ENCODE data around the gene PREPL.

Gene PREPL

DNA sequence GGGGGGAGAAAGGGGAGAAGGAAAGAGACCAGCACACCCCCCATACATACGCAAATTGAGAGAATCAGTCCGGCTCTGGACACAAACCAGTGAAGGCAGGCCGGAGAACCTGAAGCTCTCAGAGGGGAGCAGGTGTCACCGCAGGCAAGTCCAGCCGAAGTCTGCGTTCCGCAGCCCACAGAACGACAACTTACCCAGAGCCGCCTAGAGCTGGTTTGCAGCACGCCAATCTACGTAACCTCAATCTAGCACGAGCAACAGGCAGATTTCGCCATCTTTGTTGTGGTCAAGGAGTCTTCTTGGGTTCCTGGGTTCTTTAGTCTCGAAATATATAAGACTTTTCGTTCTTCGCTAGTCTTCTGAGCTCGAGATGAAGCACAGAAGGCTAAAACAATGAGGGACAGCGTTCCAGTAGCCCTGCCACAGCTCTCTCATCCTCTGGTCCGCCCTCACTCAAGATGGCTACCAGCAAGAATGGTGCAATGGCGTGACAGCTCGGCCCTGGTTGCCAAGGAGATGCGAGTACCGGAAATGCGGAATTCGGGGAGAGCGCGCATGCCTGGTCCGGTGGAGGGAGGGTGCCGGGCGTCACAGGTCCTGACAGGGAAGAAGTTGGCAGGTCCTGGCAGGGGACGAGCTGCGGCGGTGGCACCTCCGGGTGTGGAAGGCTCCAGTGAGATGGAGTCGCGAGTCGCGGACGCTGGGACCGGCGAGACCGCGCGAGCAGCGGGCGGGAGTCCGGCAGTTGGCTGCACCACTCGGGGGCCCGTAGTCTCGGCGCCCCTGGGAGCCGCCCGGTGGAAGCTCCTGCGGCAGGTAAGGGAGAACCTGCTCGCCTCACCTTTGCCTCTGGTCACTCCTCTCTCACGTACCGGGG, at the start of gene PREPL, which contains the start of gene CAMKMT:
PREPL (minus strand) TSS at position 165 of the 877 bp plus-strand sequence. CDS start 15,152 bp downstream, outside the sequence.
CAMKMT (plus strand) TSS at position 618 of the 877 bp plus-strand sequence.
- Histone ChIP-seq H3K4me3 (ENCODE audit: low read depth, low read length) (peak within 1 kb of the TSS; percentile 68), H3K36me3 (ENCODE audit: control insufficient read depth in 2 of 2, insufficient read depth in 1 of 2, low read length in 2 of 2) (no peaks in the 10 kb centered on the region), H3K9me3 (ENCODE audit: control insufficient read depth, insufficient read depth, low read depth, low read length) (no peaks in the 10 kb centered on the region), H3K4me1 (ENCODE audit: control insufficient read depth, insufficient read depth, low read length) (peaks cover 6% of the 10 kb centered on the region; the same call in 1 of the 2 replicates), H3K27ac (ENCODE audit: extremely low read depth, low read depth, low read length) (peak within 1 kb of the TSS; percentile 97)
- CTCF ChIA-PET = interaction anchor here (0.6 to 1.4 kb wide), 8 partner anchors 9 to 1478 kb away, joined by 3 to 5 read pairs (median 3); no protein-coding TSS in a partner anchor
- POLR2A ChIA-PET = interaction anchor here (0.6 to 2.0 kb wide), 13 partner anchors 10 to 1749 kb away, joined by 3 to 19 read pairs (median 4); partner anchors contain the start of gene PPM1B
- TF ChIP-seq HOXA7 (CRISPR knock-in tag; IDR thresholded peaks at IDR 0.05; ENCODE audit: borderline replicate concordance) (no peak), ZFP3 (tag by site-specific recombination; IDR thresholded peaks at IDR 0.05; ENCODE audit: low read depth) (no peak), ZXDB (tag by site-specific recombination; IDR thresholded peaks at IDR 0.05) (peak; percentile 86), PRDM1 (tag by site-specific recombination; IDR thresholded peaks at IDR 0.05) (no peak), ZNF23 (tag by site-specific recombination; IDR thresholded peaks at IDR 0.05; ENCODE audit: borderline replicate concordance) (no peak), KLF8 (tag by site-specific recombination; IDR thresholded peaks at IDR 0.05) (peak; percentile 40; the same call in 1 of the 2 replicates), ZNF174 (tag by site-specific recombination; IDR thresholded peaks at IDR 0.05) (no peak), ZNF2 (tag by site-specific recombination; IDR thresholded peaks at IDR 0.05) (no peak), ZNF274 (IDR thresholded peaks at IDR 0.05; ENCODE audit: low read length) (no peak), ZNF274 (tag by site-specific recombination; IDR thresholded peaks at IDR 0.05; ENCODE audit: borderline replicate concordance) (no peak), BCL11B (tag by site-specific recombination; IDR thresholded peaks at IDR 0.05; ENCODE audit: low read depth) (no peak), ZNF670 (tag by site-specific recombination; IDR thresholded peaks at IDR 0.05; ENCODE audit: low read depth) (no peak), ZNF426 (tag by site-specific recombination; IDR thresholded peaks at IDR 0.05) (no peak), ZNF658 (tag by site-specific recombination; IDR thresholded peaks at IDR 0.05) (no peak), YY1 (tag by site-specific recombination; IDR thresholded peaks at IDR 0.05) (peak; percentile 98), ZNF514 (tag by site-specific recombination; IDR thresholded peaks at IDR 0.05) (no peak), ZNF626 (tag by site-specific recombination; IDR thresholded peaks at IDR 0.05) (no peak), ZFP37 (tag by site-specific recombination; IDR thresholded peaks at IDR 0.05) (no peak), ZNF530 (tag by site-specific recombination; IDR thresholded peaks at IDR 0.05; ENCODE audit: low read depth) (no peak), ZNF558 (tag by site-specific recombination; IDR thresholded peaks at IDR 0.05) (no peak), ZNF341 (tag by site-specific recombination; IDR thresholded peaks at IDR 0.05; ENCODE audit: low read depth) (peak; percentile 86), ZNF837 (tag by site-specific recombination; IDR thresholded peaks at IDR 0.05) (no peak), YY2 (tag by site-specific recombination; IDR thresholded peaks at IDR 0.05) (peak; percentile 87), ZNF660 (tag by site-specific recombination; IDR thresholded peaks at IDR 0.05) (peak; percentile 74)
- TF ChIP-seq, protein P1, sequence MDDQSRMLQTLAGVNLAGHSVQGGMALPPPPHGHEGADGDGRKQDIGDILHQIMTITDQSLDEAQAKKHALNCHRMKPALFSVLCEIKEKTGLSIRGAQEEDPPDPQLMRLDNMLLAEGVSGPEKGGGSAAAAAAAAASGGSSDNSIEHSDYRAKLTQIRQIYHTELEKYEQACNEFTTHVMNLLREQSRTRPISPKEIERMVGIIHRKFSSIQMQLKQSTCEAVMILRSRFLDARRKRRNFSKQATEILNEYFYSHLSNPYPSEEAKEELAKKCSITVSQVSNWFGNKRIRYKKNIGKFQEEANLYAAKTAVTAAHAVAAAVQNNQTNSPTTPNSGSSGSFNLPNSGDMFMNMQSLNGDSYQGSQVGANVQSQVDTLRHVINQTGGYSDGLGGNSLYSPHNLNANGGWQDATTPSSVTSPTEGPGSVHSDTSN (CRISPR knock-in tag; IDR thresholded peaks at IDR 0.05) = peak; percentile 75; the same call in 1 of the 2 replicates
- TF ChIP-seq, protein P2, sequence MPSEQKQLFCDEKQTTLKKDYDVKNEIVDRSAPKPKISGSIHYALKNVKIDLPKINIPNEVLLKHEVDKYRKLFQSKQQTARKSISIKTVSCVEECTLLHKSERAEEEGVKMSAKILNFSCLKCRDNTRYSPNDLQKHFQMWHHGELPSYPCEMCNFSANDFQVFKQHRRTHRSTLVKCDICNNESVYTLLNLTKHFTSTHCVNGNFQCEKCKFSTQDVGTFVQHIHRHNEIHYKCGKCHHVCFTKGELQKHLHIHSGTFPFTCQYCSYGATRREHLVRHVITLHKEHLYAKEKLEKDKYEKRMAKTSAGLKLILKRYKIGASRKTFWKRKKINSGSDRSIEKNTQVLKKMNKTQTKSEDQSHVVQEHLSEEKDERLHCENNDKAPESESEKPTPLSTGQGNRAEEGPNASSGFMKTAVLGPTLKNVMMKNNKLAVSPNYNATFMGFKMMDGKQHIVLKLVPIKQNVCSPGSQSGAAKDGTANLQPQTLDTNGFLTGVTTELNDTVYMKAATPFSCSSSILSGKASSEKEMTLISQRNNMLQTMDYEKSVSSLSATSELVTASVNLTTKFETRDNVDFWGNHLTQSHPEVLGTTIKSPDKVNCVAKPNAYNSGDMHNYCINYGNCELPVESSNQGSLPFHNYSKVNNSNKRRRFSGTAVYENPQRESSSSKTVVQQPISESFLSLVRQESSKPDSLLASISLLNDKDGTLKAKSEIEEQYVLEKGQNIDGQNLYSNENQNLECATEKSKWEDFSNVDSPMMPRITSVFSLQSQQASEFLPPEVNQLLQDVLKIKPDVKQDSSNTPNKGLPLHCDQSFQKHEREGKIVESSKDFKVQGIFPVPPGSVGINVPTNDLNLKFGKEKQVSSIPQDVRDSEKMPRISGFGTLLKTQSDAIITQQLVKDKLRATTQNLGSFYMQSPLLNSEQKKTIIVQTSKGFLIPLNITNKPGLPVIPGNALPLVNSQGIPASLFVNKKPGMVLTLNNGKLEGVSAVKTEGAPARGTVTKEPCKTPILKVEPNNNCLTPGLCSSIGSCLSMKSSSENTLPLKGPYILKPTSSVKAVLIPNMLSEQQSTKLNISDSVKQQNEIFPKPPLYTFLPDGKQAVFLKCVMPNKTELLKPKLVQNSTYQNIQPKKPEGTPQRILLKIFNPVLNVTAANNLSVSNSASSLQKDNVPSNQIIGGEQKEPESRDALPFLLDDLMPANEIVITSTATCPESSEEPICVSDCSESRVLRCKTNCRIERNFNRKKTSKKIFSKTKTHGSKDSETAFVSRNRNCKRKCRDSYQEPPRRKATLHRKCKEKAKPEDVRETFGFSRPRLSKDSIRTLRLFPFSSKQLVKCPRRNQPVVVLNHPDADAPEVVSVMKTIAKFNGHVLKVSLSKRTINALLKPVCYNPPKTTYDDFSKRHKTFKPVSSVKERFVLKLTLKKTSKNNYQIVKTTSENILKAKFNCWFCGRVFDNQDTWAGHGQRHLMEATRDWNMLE (tag by site-specific recombination; conservative IDR thresholded peaks at IDR 0.05; ENCODE audit: low read depth) = peak; percentile 58
- TF ChIP-seq, protein P3, sequence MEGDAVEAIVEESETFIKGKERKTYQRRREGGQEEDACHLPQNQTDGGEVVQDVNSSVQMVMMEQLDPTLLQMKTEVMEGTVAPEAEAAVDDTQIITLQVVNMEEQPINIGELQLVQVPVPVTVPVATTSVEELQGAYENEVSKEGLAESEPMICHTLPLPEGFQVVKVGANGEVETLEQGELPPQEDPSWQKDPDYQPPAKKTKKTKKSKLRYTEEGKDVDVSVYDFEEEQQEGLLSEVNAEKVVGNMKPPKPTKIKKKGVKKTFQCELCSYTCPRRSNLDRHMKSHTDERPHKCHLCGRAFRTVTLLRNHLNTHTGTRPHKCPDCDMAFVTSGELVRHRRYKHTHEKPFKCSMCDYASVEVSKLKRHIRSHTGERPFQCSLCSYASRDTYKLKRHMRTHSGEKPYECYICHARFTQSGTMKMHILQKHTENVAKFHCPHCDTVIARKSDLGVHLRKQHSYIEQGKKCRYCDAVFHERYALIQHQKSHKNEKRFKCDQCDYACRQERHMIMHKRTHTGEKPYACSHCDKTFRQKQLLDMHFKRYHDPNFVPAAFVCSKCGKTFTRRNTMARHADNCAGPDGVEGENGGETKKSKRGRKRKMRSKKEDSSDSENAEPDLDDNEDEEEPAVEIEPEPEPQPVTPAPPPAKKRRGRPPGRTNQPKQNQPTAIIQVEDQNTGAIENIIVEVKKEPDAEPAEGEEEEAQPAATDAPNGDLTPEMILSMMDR (tag by site-specific recombination; IDR thresholded peaks at IDR 0.05) = no peak
- TF ChIP-seq, protein P4, sequence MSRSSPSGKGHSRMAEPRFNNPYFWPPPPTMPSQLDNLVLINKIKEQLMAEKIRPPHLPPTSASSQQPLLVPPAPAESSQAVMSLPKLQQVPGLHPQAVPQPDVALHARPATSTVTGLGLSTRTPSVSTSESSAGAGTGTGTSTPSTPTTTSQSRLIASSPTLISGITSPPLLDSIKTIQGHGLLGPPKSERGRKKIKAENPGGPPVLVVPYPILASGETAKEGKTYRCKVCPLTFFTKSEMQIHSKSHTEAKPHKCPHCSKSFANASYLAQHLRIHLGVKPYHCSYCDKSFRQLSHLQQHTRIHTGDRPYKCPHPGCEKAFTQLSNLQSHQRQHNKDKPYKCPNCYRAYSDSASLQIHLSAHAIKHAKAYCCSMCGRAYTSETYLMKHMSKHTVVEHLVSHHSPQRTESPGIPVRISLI (tag by site-specific recombination; IDR thresholded peaks at IDR 0.05) = no peak
- TF ChIP-seq, protein P5, sequence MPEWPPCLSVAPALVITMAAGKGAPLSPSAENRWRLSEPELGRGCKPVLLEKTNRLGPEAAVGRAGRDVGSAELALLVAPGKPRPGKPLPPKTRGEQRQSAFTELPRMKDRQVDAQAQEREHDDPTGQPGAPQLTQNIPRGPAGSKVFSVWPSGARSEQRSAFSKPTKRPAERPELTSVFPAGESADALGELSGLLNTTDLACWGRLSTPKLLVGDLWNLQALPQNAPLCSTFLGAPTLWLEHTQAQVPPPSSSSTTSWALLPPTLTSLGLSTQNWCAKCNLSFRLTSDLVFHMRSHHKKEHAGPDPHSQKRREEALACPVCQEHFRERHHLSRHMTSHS (tag by site-specific recombination; IDR thresholded peaks at IDR 0.05) = no peak
